Natural killer cell (primary cell): ENCODE data around the gene ACTN2. TPM values are rescaled to one million over a fixed set of nuclear protein-coding genes. Genes with fewer than 3 reads are reported as not detected.

Experiments used
- ATAC-seq, 3 donors: fragments of 150-1000 bp in 2 of 3; fragments of 200-7000 bp in 1 of 3; cut with Tn5 transposase; 1 replicate in 1 of 3; 2 replicates in 2 of 3; pipeline ENCODE4 v1.10.0; 2021; ENCODE audit warnings: mild to moderate bottlenecking in 2 of 3, moderate library complexity in 2 of 3
- DNase-seq, 2 donors: peaks; one replicate each; pipeline versions ENCODE4 v3.0.0 to v3.0.0-alpha.2; 2013 to 2021; ENCODE audit warnings: mixed read lengths in 1 of 2
- H3K27ac ChIP-seq: one replicate; pipeline ENCODE4 v1.5.1; 2013; ENCODE audit warnings: mild to moderate bottlenecking, low read length
- H3K27me3 ChIP-seq: one replicate; pipeline ENCODE4 v1.6.1; 2013; ENCODE audit warnings: low read length; ENCODE audit not compliant: control insufficient read depth, insufficient read depth
- H3K36me3 ChIP-seq: one replicate; pipeline ENCODE4 v1.6.1; 2013; ENCODE audit warnings: low read length; ENCODE audit not compliant: control insufficient read depth, insufficient read depth
- H3K4me1 ChIP-seq: one replicate; pipeline ENCODE4 v1.6.1; 2013; ENCODE audit warnings: low read length; ENCODE audit not compliant: control insufficient read depth, insufficient read depth
- H3K4me3 ChIP-seq: one replicate; pipeline ENCODE4 v1.5.1; 2013; ENCODE audit warnings: low read length
- H3K9me3 ChIP-seq: one replicate; pipeline ENCODE4 v1.6.1; 2013; ENCODE audit warnings: low read length; ENCODE audit not compliant: control insufficient read depth, insufficient read depth
- H3K27ac Mint-ChIP-seq, 2 donors: one replicate each; pipeline ENCODE4 v1.8.0; 2022; ENCODE audit warnings: mild to moderate bottlenecking in 2 of 2, mixed read lengths in 2 of 2, moderate library complexity in 1 of 2
- H3K27me3 Mint-ChIP-seq, 2 donors: one replicate each; pipeline ENCODE4 v1.8.0; 2022; ENCODE audit warnings: low read depth in 2 of 2, mixed read lengths in 2 of 2
- H3K36me3 Mint-ChIP-seq: one replicate; pipeline ENCODE4 v1.8.0; 2022; ENCODE audit warnings: mixed read lengths
- H3K4me1 Mint-ChIP-seq, 2 donors: one replicate each; pipeline ENCODE4 v1.8.0; 2022; ENCODE audit warnings: mixed read lengths in 2 of 2
- H3K4me3 Mint-ChIP-seq: one replicate; pipeline ENCODE4 v1.8.0; 2022; ENCODE audit warnings: mild to moderate bottlenecking, moderate library complexity, mixed read lengths
- H3K9me3 Mint-ChIP-seq, 2 donors: one replicate each; pipeline ENCODE4 v1.8.0; 2022; ENCODE audit warnings: mixed read lengths in 2 of 2
- CTCF ChIP-seq: fragments of 200-600 bp; IDR thresholded peaks from one replicate; pipeline ENCODE4 v1.8.0; 2022; ENCODE audit warnings: antibody characterized with exemption
- WGBS: methylation state at CpG from one replicate; pipeline ENCODE4 v1.1.7; 2013; ENCODE audit warnings: missing lambda C conversion rate; ENCODE audit not compliant: insufficient coverage; 5-methylcytosine and 5-hydroxymethylcytosine counted together
- intact Hi-C: fragments of 100-400 bp; cut with micrococcal nuclease; formaldehyde crosslinking; loops from one replicate; pipeline ENCODE4 v1.14.2; 2022
- total RNA-seq, 4 donors: library from RNA; stranded (reverse); fragments of 120-200 nt in 1 of 4; gene quantifications; one replicate each; pipeline versions ENCODE4 v1.2.3 to v1.2.4, GENCODE V29; 2013 to 2022

ACTN2 gene
- total RNA-seq, 3 donors from 2014 or later (not counting 1 experiment from before 2014, with no cell fraction given) = not detected

- H3K27ac Mint-ChIP-seq = no peak overlapping the region
- intact Hi-C loops = no loop called here
- no peak overlapping the region for H3K4me3 ChIP-seq
- H3K4me1 Mint-ChIP-seq = no peaks in the 10 kb centered on the region
- no peaks in the 10 kb centered on the region for H3K27me3 Mint-ChIP-seq
- H3K27ac ChIP-seq = no peak overlapping the region
- peaks cover 82% of the 10 kb centered on the region for H3K36me3 ChIP-seq
- H3K27me3 ChIP-seq = no peaks in the 10 kb centered on the region
- DNase-seq (no peak), ATAC-seq (no peak)
- peaks cover 44% of the 10 kb centered on the region for H3K36me3 Mint-ChIP-seq
- 99% methylated on average over 4 of the region's 5 CpGs for WGBS
- no peaks in the 10 kb centered on the region for H3K9me3 Mint-ChIP-seq
- TF ChIP-seq CTCF = no peak
- H3K9me3 ChIP-seq = no peaks in the 10 kb centered on the region
- H3K4me3 Mint-ChIP-seq = no peak overlapping the region
- no peaks in the 10 kb centered on the region for H3K4me1 ChIP-seq
Observed at GRCh38 chr1:236812334-236813030, 126.2 kb downstream of the ACTN2 start.

Other genes starting within 250 kb of the ACTN2 start
- gene LGALS8, start 162.5 kb upstream of the ACTN2 start, total RNA-seq = 100 to 1,000 TPM in 2 of 3 donors, 10 to 100 TPM in 1; 90.5 to 129 (median 114) TPM
- gene HEATR1, start 82.0 kb upstream of the ACTN2 start, total RNA-seq = 10 to 100 TPM; 29.0 to 43.0 (median 35.3) TPM
- gene MTR, start 108.8 kb downstream of the ACTN2 start, total RNA-seq = 10 to 100 TPM; 28.4 to 41.1 (median 38.4) TPM